Inflammatory macrophage treated with lipopolysaccharide for 4 hours (primary cell): ENCODE data around the gene CADPS2.
"Not testable (repeated sequence)": the region's sequence is repeated elsewhere in the genome, so short reads cannot be mapped to it uniquely, and the experiment has no call there.

Experiments used
- DNase-seq: peaks from one replicate; pipeline ENCODE4 v3.0.0-alpha.2; 2020

The CADPS2 gene

DNA sequence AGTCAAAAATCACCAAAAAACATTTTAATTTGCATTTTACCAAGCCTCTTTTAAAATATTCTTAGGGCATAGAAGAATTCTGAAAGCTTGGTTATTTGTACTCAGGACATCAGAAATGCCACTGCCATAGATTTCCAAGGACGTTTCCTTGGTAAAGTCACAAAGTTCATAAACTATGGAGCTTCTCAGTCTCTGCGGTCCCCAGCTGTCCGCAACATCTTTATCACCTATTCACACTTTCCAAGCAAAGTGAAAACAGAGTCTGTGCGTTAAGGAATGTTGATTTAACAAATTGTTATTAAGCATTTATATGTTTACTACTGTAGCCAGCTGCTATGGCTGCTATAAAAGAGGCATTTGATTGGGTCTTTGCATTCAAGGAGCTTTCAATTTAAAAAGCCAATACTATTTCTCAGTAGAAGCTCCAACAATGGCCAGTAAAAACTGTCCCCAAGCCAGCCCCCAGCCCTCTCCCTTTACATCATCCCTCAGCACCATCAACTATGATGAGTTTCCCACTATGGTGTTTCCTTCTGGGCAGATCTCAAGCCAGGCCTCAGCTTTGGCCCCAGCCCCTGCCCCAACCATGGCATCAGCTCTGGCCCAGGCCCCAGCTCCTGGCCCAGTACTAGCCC is 36.8 kb downstream of the CADPS2 start:
- no peak for DNase-seq

DNA sequence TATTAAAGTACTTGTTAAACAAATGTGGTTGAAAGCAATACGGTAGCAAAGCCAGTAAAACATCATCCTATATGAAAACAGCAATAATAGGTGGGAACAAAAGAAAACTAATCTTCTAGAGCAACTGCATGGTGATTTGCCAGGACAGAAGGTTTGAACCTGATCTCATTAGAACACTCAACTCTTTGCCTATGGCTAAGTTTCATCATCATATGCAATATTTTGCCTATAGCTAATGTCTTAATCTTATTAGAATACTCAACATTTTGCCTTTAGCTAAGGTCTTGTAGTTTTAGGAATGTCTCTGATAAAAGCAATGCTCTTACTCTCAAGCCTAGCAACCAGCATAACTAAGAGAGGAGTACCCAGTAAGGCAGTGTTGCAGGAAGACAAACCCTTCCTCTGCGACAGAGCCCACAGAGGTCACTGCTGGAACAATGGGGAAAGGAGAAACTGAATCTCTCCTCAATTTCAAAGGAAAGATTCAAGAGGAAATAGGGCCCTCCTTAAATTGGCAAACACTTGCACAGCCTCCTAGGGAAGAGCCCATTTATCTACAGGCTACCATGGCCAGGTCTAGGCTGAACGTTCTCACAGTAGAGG is 38.3 kb downstream of the CADPS2 start:
- no peak for DNase-seq

DNA sequence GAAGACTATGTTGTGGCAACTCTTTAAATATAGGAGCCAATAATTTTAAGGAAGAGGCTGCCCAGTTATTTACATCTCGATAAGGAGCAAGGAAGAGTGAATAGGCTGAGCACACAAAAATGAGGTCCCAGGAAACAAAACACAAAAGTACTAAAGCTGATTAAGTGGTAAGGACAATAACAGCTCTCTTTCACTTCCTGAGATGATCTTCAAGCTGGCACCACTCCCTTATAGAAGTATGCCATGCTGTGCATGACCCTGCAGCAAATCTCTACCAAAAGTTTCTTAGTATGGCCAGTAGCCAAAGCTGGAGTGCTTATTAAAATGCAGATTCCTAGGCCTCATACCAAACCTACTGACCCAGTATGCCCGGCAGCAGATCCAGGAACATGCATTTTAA is 39.7 kb downstream of the CADPS2 start:
- DNase-seq = no peak

DNA sequence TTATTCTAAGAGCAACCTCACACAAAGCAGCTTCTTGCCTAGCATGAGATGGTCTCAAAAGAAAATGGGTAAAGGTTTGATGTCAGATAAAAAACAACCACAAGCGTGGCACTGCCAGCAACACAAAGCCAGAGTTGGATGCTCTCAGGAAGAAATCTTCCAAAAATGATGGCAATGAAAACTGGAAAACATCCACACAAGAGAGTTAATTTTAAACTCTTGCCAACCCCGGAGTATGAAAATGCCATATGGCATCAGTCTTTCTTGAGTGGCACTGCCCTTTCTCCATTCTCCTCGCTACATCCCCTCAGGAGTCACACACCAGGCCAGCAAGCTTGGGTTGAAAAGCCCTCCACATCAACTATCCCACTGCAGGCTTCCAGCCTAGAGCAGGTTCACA is 41.0 kb downstream of the CADPS2 start:
- no peak for DNase-seq

DNA sequence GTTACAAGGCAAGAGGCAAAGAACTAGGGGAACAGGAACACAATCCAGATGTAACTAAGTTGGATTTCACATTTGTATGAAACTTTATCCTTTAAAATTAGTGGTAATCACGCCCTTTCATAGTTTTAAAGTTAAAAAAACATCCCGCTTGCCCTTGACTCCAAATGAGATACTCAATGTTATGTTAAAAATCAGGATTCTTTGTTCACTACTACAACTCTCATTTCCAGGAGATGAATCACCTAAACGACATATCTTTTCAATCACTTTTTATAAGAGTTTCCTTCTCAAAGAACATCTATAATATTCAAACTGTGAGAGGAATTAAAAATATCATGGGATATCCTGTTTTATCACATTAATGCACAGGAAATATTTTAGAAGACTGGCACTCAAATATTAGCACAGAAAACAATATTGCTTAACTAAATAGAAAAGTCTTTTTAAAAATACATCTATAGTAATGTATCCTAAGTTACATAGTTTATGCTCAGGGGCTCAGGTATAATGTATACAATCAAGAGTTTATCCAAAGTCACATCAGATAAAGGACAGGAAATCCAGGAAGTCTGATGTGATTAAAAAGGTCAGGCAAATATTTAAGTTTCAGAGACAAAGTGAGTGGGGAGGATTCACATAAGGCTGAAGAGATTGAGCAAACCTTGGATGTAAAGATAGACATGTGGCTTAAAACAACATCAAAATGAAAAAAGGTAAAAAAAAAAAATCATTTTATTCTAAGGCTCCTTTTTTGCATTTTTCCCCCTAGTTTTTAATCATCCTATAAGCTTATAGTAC is 41.9 kb downstream of the CADPS2 start:
- DNase-seq = no peak

DNA sequence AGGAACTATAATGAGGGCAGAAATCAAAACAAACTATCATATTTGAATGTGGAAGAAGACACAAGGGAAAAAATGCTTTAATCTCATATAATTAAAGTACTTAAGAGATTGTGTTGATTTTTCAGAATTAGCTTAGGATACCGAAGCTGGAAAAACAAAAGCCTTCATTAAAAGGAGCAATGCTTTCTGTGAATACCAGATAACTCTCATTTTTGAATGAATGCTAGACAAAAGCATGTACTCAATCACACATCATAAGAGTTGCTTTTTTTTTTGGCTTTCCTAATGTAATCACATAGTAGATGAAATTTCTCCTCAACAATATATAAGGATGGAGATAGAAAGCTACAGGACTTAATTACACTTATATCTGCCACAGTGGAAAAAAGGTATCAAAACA is 43.3 kb downstream of the CADPS2 start:
- DNase-seq = no peak

DNA sequence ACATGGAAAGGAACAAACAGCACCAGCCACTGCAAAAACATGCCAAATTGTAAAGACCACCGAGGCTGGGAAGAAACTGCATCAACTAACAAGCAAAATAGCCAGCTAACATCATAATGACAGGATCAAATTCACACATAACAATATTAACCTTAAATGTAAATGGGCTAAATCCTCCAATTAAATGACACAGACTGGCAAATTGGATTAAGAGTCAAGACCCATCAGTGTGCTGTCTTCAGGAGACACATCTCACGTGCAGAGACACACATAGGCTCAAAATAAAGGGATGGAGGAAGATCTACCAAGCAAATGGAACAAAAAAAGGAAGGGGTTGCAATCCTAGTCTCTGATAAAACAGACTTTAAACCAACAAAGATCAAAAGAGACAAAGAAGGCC is 50.0 kb downstream of the CADPS2 start:
- DNase-seq = not testable (repeated sequence)

DNA sequence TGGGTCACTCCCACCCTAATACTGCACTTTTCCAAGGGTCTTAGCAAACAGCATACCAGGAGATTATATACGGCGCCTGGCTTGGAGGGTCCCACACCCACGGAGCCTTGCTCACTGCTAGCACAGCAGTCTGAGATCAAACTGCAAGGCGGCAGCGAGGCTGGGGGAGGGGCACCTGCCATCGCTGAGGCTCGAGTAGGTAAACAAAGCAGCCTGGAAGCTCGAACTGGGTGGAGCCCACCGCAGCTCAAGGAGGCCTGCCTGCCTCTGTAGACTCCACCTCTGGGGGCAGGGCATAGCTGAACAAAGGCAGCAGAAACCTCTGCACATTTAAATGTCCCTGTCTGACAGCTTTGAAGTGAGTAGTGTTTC is 51.7 kb downstream of the CADPS2 start:
- DNase-seq = not testable (repeated sequence)

DNA sequence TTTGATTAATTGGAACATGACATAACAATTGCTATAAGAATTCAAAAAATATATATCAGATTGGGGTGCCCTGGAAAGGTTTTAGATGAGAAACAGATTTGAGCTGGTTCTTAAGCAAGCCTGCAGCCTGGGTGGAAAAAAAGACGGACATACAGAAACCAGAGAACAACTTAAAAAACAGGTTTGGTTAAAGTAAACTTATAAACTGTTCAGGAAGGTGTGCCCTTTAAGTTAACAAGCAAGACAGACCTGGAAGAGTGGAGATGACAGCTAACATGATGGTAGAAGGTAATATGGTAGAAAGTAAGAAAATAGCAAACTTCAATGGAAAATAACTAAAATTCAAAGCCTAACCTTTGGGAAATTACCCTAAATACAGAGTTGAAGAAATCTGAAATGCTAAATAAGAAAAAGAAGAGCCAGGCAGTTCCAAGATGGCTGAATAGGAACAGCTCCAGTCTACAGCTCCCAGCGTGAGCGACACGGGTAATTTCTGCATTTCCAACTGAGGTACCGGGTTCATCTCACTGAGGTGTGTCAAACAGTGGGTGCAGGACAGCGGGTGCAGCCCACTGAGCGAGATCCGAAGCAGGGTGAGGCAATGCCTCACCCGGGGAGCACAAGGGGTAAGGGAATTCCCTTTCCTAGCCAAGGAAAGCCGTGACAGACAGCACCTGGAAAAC is 52.2 kb downstream of the CADPS2 start:
- no peak for DNase-seq

DNA sequence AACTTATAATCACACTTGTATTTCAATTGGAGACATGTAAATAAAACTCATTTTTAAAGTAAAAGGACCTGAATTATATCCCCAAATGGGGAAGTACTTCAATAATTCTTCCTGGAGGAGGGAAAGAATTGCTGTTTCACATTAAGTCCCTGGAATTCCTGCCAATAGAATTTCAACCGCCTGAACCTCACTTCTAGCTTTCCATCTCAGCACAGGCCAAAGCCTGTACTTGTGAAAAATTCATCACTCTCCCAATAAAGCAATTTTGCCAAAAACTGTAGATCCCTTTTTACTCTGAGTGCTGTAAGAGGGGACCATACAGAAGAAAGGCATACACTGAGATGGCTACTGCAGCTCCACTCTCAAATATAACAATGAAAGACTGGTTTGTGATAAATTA is 54.8 kb downstream of the CADPS2 start:
- no peak for DNase-seq

DNA sequence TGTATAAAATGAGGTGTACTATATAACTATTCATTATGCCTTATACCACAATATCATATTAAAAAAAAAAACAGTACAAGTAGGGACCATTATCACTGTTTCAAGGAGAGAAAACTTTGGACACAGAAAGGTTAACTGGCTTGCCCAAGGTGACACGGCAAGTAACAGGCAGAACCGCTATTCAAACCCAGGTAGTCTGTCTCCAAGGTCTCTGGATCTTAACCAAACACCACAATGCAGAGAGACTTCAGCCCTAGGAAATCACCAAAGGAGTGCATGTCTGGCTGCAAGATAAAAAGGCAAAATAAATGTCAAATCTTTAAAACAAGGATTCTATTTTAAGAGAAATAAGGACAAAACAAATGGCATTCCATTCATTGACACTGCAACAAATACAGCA is 56.3 kb downstream of the CADPS2 start:
- DNase-seq = no peak

DNA sequence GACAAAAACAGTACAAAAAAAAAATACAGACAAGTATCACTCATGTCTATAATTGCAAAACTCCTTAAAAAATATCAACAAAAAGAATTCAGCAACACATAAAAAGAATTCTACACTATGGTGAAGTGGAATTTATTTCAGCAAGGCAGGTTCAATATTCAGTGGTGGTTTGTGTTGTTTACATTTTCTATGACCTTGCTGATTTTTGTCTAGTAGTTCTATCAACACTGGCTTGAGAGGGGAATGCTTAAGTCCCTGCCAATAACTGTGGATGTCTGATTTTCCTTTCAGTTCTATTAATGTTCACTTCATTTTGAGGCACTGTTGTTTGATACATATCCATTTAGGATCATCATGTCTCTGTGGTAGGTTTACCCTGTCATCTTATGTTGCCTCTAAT is 58.5 kb downstream of the CADPS2 start:
- no peak for DNase-seq

DNA sequence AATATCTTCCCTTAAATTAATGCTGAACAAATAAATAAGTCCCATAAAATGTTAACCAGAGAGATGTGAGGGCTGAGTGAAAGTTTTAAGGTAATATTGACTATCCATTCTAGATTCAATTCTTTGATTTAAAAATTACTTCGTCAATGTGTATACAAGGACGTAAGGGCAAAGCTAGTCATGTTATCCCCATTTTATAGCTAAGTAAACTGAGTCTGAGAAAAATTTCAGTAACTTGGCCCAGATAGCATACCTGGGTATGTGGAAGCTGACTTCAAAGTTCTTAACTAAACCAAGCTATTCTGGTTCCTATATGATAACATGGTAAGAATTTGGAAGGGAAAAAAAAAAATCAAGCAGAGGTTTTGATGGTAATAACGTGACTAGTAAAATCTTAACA is 72.4 kb downstream of the CADPS2 start:
- no peak for DNase-seq

DNA sequence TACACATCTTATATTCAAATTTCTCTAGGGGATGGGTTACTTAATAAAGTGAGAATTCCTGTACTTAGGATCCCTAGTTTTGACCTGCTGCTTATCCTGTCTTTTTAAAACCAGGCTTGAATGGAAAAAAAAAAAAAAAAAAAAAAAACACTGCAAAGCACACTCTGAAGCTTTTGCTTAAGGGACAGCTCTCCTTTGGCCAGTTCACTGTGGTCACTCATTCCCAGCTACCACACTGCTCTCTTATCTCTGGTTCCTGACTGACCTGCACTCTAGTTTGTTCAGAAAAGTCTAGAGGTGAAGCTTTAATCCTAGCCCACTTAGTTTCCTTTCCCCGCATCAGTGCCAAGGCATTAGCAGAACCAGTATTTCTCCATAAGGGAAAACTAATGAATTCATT is 82.4 kb downstream of the CADPS2 start:
- DNase-seq = no peak

DNA sequence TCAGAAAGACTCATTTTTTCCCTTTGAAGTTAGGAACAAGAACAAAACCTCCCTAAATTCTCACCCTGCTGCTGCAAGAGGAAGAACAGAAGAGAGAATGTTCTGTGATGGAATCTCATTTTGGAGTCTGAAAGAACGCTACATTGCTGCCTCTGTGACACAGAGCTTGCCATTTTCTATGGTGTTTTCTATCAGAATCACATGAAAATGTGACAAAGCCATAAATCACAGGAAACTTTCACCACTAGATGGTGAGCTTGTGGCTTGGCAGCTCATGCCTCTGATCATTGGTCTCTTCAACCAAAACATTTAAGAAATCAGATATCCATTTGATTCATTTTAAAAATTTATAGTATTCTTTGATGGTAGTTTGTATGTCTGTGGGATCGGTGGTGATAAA is 82.9 kb downstream of the CADPS2 start:
- DNase-seq = no peak

DNA sequence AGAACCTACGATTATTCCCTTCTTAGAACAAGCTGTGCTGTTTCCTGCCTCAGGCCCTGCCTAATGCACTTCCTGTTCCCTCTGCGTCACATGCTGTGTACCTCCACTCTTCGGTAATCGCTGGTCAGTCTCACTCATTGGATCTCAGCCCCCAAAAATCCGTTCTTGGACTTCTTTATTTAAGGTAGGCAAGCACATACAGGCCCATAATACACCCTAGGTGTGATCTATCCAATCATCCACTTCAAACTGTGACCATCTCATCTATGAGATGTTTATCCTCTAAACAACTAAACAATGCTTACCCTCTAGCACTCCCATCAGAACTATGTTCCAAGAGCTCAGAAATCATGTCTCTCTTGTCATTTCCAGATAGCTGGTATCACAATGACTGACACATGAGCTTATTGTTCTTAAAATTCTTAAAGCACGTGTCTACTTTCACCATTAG is 83.9 kb downstream of the CADPS2 start:
- no peak for DNase-seq

DNA sequence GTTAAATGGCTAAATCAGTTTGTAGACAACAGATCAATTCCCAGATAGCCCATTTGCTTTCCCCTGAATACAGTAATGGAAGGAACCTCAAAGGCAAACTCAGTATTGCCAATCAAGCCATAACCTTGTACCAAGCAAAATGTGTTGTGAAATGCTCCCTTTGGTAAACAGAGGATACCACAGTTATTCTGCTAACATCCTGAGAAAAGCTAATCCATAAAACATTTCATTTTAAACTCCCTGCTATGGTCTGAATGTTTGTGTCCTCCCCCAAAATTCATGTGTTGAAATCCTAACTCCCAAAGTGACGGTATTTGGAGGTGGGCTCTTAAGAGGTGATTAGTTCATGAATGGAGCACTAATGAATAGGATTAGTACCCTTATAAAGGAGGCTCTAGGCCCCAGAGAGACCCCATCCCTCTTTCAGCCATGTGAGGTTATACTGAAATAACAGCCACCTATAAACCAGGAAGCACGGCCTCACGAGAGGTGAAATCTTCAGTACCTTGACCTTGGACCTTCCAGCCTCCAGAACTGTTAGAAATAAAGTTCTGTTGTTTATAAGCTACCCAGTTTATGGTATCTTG is 94.2 kb downstream of the CADPS2 start:
- no peak for DNase-seq

DNA sequence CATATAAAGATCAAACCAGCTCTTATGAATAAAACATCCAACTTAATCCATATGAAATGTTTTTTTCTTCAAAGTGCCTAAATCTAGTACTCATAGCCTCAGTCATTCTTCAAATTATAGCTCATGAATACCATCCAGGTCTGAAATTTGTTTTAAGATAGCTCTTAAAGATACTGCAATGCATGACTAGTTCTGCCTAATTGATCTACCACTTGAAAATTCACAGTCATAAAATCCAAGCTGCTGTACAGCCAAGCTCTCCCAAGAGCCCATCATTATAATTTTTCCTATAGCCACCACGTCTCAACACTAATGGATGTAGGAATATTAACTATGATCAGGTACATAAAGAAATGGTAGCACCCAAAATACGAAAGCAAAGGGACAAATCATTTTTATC is 95.7 kb downstream of the CADPS2 start:
- no peak for DNase-seq

DNA sequence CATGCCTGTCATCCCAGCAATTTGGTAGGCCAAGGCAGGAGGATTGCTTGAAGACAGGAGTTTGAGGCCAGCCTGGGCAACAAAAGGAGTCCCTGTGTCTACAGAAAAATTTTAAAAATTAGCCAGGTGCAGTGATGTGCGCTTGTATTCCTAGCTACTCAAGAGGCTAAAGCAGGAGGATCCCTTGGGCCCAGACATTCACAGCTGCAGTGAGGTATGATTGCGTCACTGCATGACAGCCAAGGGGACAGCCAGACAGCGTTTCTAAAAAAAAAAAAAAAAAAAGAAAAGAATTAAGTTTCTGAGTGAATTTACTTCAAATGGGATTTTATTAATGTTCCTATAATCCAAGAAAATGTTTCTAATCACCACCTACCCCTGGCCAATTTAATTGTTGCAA is 96.1 kb downstream of the CADPS2 start:
- DNase-seq = no peak

DNA sequence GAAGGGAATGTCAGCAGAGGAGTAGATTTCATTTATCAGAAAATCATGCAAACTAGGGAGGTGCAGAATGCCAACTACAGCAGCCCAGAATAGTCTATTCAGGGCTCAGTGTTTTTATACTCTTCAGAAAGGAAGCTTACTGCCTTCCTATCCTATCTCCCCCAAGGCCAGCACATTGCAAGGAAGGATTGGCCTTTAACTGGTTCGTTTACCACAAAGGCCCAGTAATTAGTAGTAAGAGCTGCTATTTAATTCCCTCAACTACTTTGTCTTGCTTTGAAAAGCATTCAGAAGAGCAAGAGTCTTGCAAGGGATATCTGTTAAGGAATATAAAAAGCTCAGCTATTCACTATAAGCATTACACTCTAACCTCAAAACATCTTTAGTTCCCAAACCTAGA is 97.1 kb downstream of the CADPS2 start:
- DNase-seq = no peak

DNA sequence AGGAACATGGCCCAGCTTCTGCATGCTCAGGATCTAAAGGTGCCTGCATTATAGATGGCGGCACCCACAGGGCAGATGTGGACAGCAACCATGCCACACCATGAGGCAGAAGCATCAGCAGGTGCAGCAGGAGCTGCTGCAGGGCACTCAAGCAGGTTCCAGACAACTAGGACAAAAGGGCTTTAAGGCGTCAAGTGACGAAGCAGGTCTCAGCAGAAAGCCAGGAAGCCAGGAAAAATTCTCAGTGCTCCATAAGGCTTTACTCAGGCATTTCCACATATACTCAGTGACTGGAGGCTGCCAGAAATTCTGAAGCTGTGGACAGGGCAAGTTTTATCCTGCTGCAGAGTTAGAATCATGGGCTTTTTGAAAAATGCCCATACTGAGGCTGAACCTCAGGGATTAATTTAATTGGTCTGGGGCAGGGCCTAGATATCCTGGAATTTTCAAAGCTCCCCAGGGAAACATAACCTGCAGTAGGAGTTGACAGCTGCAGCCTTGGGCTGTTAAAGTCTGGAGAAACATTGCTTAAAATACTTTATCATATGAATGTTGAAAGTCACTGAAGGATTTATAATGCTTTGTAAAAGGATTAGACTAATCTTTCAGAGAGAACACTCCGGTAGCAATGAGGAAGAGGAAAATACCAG is 115.4 kb downstream of the CADPS2 start:
- DNase-seq = no peak

DNA sequence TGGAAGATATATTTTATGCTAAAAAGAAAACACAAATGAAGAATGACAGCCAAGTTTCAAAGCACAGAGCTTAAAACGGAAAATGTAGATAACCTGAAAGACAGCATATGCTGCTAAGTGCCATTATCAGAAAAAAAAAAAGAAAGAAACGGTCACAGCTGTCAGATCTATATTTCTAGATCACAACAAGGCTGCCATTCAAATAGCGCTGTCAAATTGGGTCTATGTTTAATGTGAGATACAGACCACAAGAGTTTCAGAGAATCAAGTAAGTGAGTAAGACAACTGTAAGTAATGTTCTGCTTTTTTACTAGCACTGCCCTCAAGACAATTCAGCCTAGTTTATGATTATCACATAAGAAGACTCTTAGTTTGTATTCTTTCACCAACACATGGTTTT is 117.4 kb downstream of the CADPS2 start:
- DNase-seq = no peak

DNA sequence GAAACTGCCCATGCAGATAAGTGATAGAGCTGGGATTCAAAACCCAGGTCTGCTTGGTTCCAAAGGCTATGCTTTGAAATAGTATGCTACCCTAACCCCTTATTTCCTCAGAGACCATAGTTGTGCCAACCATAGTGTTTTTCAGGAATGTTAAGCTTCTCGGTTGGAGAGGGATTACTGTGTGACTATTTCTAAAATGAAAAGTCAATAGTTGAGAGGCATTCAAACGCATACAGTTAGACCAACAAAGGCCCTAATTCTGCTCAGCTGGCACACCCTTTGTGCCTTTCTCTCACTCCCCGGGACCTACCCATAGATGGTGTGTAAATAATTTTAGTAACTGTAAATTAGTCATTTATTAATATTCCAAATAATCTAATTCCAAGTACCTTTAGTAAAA is 118.9 kb downstream of the CADPS2 start:
- DNase-seq = no peak
